ENCODE results near the gene KIFAP3. TPM values are rescaled to one million over a fixed set of nuclear protein-coding genes. Genes with fewer than 3 reads are reported as not detected.
"Not testable (repeated sequence)": the region's sequence is repeated elsewhere in the genome, so short reads cannot be mapped to it uniquely, and the experiment has no call there.

The KIFAP3 gene
- total and polyA plus RNA-seq, 7 experiments from 2014 or later = 8.9 to 23.8 (median 15.1) TPM

DNA sequence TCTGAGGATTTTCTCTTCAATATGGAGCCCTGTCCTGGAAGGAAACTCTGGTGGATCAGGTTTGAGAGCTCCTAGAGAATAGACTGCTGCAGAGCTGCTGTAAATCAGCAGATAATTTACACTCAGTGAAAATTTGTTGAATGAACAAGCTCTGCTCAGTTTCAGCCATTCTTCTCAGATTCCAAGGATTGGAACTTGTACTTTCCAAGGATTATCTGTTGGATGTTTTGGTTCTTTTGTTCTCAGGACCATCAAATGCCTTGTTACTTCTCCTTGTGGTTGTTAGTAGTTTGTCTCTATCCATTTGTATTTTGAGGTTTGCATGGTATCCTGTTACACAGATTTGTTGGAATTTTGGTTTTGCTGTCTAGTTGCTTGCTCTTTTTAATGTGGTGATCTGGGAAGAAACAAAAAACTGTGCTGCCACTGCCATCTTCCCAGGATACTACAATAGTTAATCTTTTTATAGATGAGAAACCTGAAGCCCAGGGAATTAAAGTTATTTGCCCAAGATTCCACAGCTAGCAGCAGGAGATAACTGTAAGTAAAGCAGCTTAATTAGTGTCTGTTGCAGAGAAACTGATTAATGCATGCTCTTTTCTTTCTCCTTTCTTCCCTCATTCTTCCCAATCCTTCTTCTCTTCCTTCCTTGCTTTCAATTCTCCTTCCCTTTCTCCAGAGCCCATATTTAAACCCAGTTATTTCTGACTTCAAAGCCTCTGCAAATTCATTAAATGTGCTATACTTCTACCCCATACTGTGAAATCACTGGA lies 21.7 kb upstream of the KIFAP3 start:
- DNase-seq = no peak
- ChIA-PET CTCF (no interaction called here), POLR2A (no interaction called here)
- Histone ChIP-seq H3K27me3 (ENCODE audit: control insufficient read depth in 2 of 2, insufficient read depth in 2 of 2, low read length in 2 of 2) (no peaks in the 10 kb centered on the region), H3K9me3 (ENCODE audit: control insufficient read depth in 2 of 3, low read length in 3 of 3) (peaks cover 0 to 3% (median 0%) of the 10 kb centered on the region in 3 experiments), H3K27ac (ENCODE audit: low read depth, low read length) (no peak overlapping the region), H3K4me3 (ENCODE audit: low read length) (no peak overlapping the region), H3K36me3 (ENCODE audit: control insufficient read depth in 2 of 3, insufficient read depth in 3 of 3, low read length in 3 of 3) (no peaks in the 10 kb centered on the region), H3K4me1 (ENCODE audit: control insufficient read depth in 2 of 2, insufficient read depth in 2 of 2, low read length in 2 of 2) (no peaks in the 10 kb centered on the region)
- peaks cover 0 to 3% (median 0%) of the 10 kb centered on the region in 5 donors for H3K36me3 Mint-ChIP-seq
- no peaks in the 10 kb centered on the region for H3K4me1 Mint-ChIP-seq
- intact Hi-C loops (cut with micrococcal nuclease) = no loop called here
- H3K4me3 Mint-ChIP-seq = no peak overlapping the region
- ATAC-seq = no peak
- H3K27me3 Mint-ChIP-seq = peaks cover 13 to 35% (median 29%) of the 10 kb centered on the region in 5 donors
- peaks cover 0 to 24% (median 7%) of the 10 kb centered on the region in 11 donors for H3K9me3 Mint-ChIP-seq
- no peak overlapping the region for H3K27ac Mint-ChIP-seq

DNA sequence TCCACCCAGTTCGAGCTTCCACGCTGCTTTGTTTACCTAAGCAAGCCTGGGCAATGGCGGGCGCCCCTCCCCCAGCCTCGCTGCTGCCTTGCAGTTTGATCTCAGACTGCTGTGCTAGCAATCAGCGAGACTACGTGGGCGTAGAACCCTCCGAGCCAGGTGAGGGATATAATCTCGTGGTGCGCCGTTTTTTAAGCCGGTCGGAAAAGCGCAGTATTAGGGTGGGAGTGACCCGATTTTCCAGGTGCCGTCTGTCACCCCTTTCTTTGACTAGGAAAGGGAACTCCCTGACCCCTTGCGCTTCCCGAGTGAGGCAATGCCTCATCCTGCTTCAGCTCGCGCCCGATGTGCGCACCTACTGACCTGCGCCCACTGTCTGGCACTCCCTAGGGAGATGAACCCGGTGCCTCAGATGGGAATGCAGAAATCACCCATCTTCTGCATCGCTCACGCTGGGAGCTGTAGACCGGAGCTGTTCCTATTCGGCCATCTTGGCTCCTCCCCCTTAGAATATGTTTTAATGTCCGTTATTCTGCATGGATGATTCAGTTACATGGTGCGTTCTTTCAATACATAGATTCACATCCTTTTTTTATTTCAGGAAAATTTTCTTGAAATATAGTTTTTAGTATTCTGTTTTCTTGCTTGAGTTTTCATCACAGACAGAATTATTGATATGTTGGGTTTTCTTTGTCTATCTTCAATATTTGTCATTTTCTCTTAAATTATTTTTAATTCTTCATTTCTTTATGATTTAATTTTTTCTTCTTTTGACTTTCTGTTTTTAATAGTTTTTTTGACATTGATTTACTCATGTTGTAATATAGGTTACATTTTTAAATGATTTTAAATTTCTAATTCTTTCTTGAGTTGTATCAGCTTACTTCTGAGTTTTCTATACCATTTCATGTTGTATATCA lies 20.5 kb upstream of the KIFAP3 start:
- H3K9me3 ChIP-seq (ENCODE audit: control insufficient read depth in 2 of 3, low read length in 3 of 3); H3K4me1 ChIP-seq (ENCODE audit: control insufficient read depth in 2 of 2, insufficient read depth in 2 of 2, low read length in 2 of 2); H3K27ac Mint-ChIP-seq; H3K36me3 ChIP-seq (ENCODE audit: control insufficient read depth in 2 of 3, insufficient read depth in 3 of 3, low read length in 3 of 3); CTCF ChIA-PET; H3K4me3 Mint-ChIP-seq; H3K4me3 ChIP-seq (ENCODE audit: low read length); ATAC-seq; H3K27ac ChIP-seq (ENCODE audit: low read depth, low read length); intact Hi-C loops (cut with micrococcal nuclease); H3K36me3 Mint-ChIP-seq; H3K27me3 ChIP-seq (ENCODE audit: control insufficient read depth in 2 of 2, insufficient read depth in 2 of 2, low read length in 2 of 2); H3K4me1 Mint-ChIP-seq; POLR2A ChIA-PET; DNase-seq: not testable (repeated sequence)
- Mint-ChIP-seq H3K27me3 (peaks cover 13 to 33% (median 27%) of the 10 kb centered on the region in 5 donors), H3K9me3 (peaks cover 0 to 20% (median 7%) of the 10 kb centered on the region in 11 donors)

DNA sequence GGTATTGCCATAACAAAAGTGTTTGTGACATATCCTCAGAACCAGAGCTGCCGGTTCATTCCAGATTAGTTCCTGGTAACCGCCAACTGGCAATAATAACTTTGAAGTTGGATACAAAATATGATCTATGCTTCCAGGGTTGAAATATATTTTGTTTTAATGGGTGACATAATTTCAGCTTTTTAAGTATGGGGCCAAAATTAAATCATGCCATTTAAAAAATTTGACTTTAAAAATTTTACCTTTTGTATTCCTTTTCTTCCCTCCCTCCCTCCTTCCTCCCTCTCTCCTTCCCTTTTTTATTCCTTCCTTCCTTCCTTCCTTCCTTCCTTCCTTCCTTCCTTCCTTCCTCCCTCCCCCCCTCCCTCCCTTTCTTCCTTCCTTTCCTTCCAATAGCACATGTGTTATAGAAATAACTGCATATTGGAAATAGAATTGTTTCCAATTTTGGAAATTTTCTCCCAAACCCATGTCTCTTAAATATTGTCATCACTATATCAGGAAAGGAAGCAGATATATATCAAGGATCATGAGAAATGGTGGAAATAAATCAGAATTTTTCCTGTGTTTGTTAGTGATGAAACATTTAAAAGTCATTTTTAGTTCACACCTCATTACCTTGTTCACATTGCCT lies 12.0 kb upstream of the KIFAP3 start:
- DNase-seq (no peak), ATAC-seq (no peak)
- intact Hi-C loops (cut with micrococcal nuclease) = no loop called here
- H3K4me3 ChIP-seq (ENCODE audit: low read length) = no peak overlapping the region
- Mint-ChIP-seq H3K4me1 (no peaks in the 10 kb centered on the region), H3K9me3 (peaks cover 0 to 2% (median 0%) of the 10 kb centered on the region in 11 donors), H3K27me3 (peaks cover 0 to 26% (median 18%) of the 10 kb centered on the region in 5 donors), H3K36me3 (no peaks in the 10 kb centered on the region), H3K27ac (no peak overlapping the region), H3K4me3 (no peak overlapping the region)
- no peak overlapping the region for H3K27ac ChIP-seq (ENCODE audit: low read depth, low read length)
- H3K27me3 ChIP-seq (ENCODE audit: control insufficient read depth in 2 of 2, insufficient read depth in 2 of 2, low read length in 2 of 2) = no peaks in the 10 kb centered on the region
- no peaks in the 10 kb centered on the region for H3K9me3 ChIP-seq (ENCODE audit: control insufficient read depth in 2 of 3, low read length in 3 of 3)
- ChIA-PET CTCF (no interaction called here), POLR2A (no interaction called here)
- no peaks in the 10 kb centered on the region for H3K4me1 ChIP-seq (ENCODE audit: control insufficient read depth in 2 of 2, insufficient read depth in 2 of 2, low read length in 2 of 2)
- H3K36me3 ChIP-seq (ENCODE audit: control insufficient read depth in 2 of 3, insufficient read depth in 3 of 3, low read length in 3 of 3) = no peaks in the 10 kb centered on the region

DNA sequence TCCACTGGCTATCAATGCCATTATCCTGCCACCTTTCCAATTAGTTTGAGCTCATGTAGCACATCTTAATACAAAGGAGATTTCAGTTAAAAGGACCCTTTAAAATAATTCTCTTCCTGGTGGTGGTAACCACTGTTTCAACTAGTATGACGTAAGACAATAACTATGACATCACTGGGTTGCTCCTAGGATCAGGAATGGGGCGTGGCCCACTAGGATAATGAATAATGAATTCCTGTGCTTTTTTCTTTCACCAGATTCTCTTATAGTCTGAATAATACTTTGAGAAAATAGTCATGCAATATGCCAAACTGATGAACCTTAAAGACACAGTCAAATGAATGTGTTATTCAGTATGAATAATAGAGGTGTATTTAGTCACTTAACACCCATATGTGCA lies 10.6 kb upstream of the KIFAP3 start:
- ATAC-seq = no peak
- intact Hi-C loops (cut with micrococcal nuclease) = no loop called here

DNA sequence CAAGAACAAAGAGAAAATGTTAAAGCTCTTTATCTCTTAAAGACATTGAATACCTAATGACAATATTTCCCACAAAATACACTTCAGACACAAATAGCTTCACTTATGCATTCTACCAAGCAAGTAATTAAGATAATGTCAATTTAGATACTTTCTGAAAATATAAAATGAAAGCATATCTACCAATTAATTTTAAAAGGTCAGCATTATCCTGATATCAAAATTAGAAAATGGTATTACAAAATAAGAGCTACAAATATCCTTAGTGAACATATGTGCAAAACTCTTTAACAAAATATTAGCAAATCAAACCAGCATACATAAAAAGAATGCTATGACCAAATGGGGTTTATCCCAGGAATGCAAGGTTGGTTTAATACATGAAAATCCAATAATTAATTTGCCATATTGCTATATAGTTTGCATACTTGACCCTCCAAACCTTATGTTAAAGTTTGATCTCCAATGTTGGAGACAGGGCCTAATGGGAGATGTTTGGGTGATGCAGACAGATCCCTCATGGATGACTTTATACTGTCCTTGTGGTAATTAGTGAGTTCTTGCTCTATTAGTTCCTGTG lies 4.2 kb upstream of the KIFAP3 start:
- H3K4me3 ChIP-seq (ENCODE audit: low read length) = no peak overlapping the region
- no peak overlapping the region for H3K27ac ChIP-seq (ENCODE audit: low read depth, low read length)
- Mint-ChIP-seq H3K27ac (no peak overlapping the region), H3K27me3 (peaks cover 0 to 15% (median 7%) of the 10 kb centered on the region in 5 donors), H3K36me3 (peaks cover 0 to 3% (median 0%) of the 10 kb centered on the region in 5 donors), H3K4me3 (no peak overlapping the region), H3K9me3 (peaks cover 0 to 14% (median 4%) of the 10 kb centered on the region in 11 donors), H3K4me1 (peaks cover 12 to 25% (median 24%) of the 10 kb centered on the region in 7 donors)
- H3K36me3 ChIP-seq (ENCODE audit: control insufficient read depth in 2 of 3, insufficient read depth in 3 of 3, low read length in 3 of 3) = no peaks in the 10 kb centered on the region
- intact Hi-C loops (cut with micrococcal nuclease) = loop anchor here (10.0 kb wide), 6 partner anchors 46 to 1544 kb away; partner anchors contain the start of genes FMO4 (in 1 of the 2), PRRC2C (in 1 of the 2) and SLC19A2 (in 1 of the 2)
- no peaks in the 10 kb centered on the region for H3K27me3 ChIP-seq (ENCODE audit: control insufficient read depth in 2 of 2, insufficient read depth in 2 of 2, low read length in 2 of 2)
- ChIA-PET POLR2A (no interaction called here), CTCF (interaction anchor here (0.5 kb wide), 1 partner anchor 63 kb away, joined by 3 read pairs; no protein-coding TSS in a partner anchor)
- DNase-seq (no peak), ATAC-seq (no peak)
- peaks cover 10 to 13% of the 10 kb centered on the region in 2 donors for H3K4me1 ChIP-seq (ENCODE audit: control insufficient read depth in 2 of 2, insufficient read depth in 2 of 2, low read length in 2 of 2)
- H3K9me3 ChIP-seq (ENCODE audit: control insufficient read depth in 2 of 3, low read length in 3 of 3) = no peaks in the 10 kb centered on the region

More for the DNA sequence above, 10.6 kb upstream of the KIFAP3 start:
- Mint-ChIP-seq H3K9me3 (peaks cover 0 to 1% (median 0%) of the 10 kb centered on the region in 11 donors), H3K4me1 (no peaks in the 10 kb centered on the region), H3K27ac (no peak overlapping the region), H3K4me3 (no peak overlapping the region), H3K36me3 (no peaks in the 10 kb centered on the region), H3K27me3 (peaks cover 0 to 26% (median 18%) of the 10 kb centered on the region in 5 donors)
- Histone ChIP-seq H3K36me3 (ENCODE audit: control insufficient read depth in 2 of 3, insufficient read depth in 3 of 3, low read length in 3 of 3) (no peaks in the 10 kb centered on the region), H3K9me3 (ENCODE audit: control insufficient read depth in 2 of 3, low read length in 3 of 3) (no peaks in the 10 kb centered on the region), H3K4me1 (ENCODE audit: control insufficient read depth in 2 of 2, insufficient read depth in 2 of 2, low read length in 2 of 2) (no peaks in the 10 kb centered on the region), H3K27me3 (ENCODE audit: control insufficient read depth in 2 of 2, insufficient read depth in 2 of 2, low read length in 2 of 2) (no peaks in the 10 kb centered on the region), H3K4me3 (ENCODE audit: low read length) (no peak overlapping the region), H3K27ac (ENCODE audit: low read depth, low read length) (no peak overlapping the region)
- POLR2A ChIA-PET = no interaction called here
- no peak for DNase-seq
- CTCF ChIA-PET = no interaction called here

DNA sequence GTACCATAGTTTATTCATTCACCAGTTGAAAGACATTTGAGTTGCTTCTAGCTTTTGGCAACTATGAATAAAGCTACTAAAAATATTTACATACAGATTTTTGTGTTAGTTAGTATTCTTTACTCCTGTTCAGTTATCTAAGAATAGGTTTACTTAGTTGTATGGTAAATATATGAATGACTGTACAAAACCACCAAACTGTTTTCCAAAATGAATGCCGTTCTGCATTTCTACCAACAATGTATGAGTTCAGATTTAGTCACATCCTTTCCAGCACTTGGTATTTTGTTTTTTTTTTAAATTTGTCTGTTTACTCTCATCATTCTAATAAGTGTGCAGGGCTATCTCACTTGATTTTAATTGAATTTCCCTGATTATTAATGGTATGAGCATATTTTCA lies 3.4 kb upstream of the KIFAP3 start:
- Mint-ChIP-seq H3K27ac (no peak overlapping the region), H3K27me3 (peaks cover 0 to 9% (median under 1%) of the 10 kb centered on the region in 5 donors), H3K4me3 (no peak overlapping the region), H3K36me3 (peaks cover 0 to 3% (median 0%) of the 10 kb centered on the region in 5 donors), H3K9me3 (peaks cover 0 to 14% (median 4%) of the 10 kb centered on the region in 11 donors), H3K4me1 (peaks cover 12 to 32% (median 29%) of the 10 kb centered on the region in 7 donors)
- ATAC-seq (no peak), DNase-seq (no peak)
- intact Hi-C loops (cut with micrococcal nuclease) = loop anchor here (10.0 kb wide), 6 partner anchors 47 to 1543 kb away; partner anchors contain the start of genes FMO4 (in 1 of the 2), PRRC2C (in 1 of the 2) and SLC19A2 (in 1 of the 2)
- no peaks in the 10 kb centered on the region for H3K27me3 ChIP-seq (ENCODE audit: control insufficient read depth in 2 of 2, insufficient read depth in 2 of 2, low read length in 2 of 2)
- ChIA-PET CTCF (no interaction called here), POLR2A (no interaction called here)
- H3K36me3 ChIP-seq (ENCODE audit: control insufficient read depth in 2 of 3, insufficient read depth in 3 of 3, low read length in 3 of 3) = no peaks in the 10 kb centered on the region
- H3K27ac ChIP-seq (ENCODE audit: low read depth, low read length) = no peak overlapping the region
- H3K4me3 ChIP-seq (ENCODE audit: low read length) = no peak overlapping the region
- peaks cover 15 to 21% of the 10 kb centered on the region in 2 donors for H3K4me1 ChIP-seq (ENCODE audit: control insufficient read depth in 2 of 2, insufficient read depth in 2 of 2, low read length in 2 of 2)
- H3K9me3 ChIP-seq (ENCODE audit: control insufficient read depth in 2 of 3, low read length in 3 of 3) = no peaks in the 10 kb centered on the region
